ENCODE data around the gene LDB2.

Gene LDB2

GRCh38 chr4:16844816-16845586, 53.4 kb downstream of the LDB2 start:
- no peak for TF ChIP-seq POLR2A (IDR thresholded peaks at IDR 0.05; ENCODE audit: low read length)
- TF ChIP-seq GATA1 (IDR thresholded peaks at IDR 0.05; ENCODE audit: low read depth, low read length): no peak
- DNase-seq: no peak

- no peak for DNase-seq
- TF ChIP-seq POLR2A (IDR thresholded peaks at IDR 0.05; ENCODE audit: low read length) (no peak), GATA1 (IDR thresholded peaks at IDR 0.05; ENCODE audit: low read depth, low read length) (no peak)
Measured at GRCh38 chr4:16843831-16844508, 54.5 kb downstream of the LDB2 start.

- DNase-seq: no peak
- TF ChIP-seq POLR2A (IDR thresholded peaks at IDR 0.05; ENCODE audit: low read length) (no peak), GATA1 (IDR thresholded peaks at IDR 0.05; ENCODE audit: low read depth, low read length) (no peak)
Measured at GRCh38 chr4:16838226-16838875, 60.1 kb downstream of the LDB2 start.

- TF ChIP-seq GATA1 (IDR thresholded peaks at IDR 0.05; ENCODE audit: low read depth, low read length): no peak
- TF ChIP-seq POLR2A (IDR thresholded peaks at IDR 0.05; ENCODE audit: low read length): no peak
- DNase-seq: no peak
Measured at GRCh38 chr4:16837475-16837874, 61.0 kb downstream of the LDB2 start.

- DNase-seq: no peak
- no peak for TF ChIP-seq POLR2A (IDR thresholded peaks at IDR 0.05; ENCODE audit: low read length)
- TF ChIP-seq GATA1 (IDR thresholded peaks at IDR 0.05; ENCODE audit: low read depth, low read length): no peak
Measured at GRCh38 chr4:16836324-16836723, 62.1 kb downstream of the LDB2 start.

GRCh38 chr4:16835597-16836247, 62.7 kb downstream of the LDB2 start:
- TF ChIP-seq GATA1 (IDR thresholded peaks at IDR 0.05; ENCODE audit: low read depth, low read length) (no peak), POLR2A (IDR thresholded peaks at IDR 0.05; ENCODE audit: low read length) (no peak)
- DNase-seq: no peak

GRCh38 chr4:16834814-16835213, 63.6 kb downstream of the LDB2 start:
- TF ChIP-seq POLR2A (IDR thresholded peaks at IDR 0.05; ENCODE audit: low read length) (no peak), GATA1 (IDR thresholded peaks at IDR 0.05; ENCODE audit: low read depth, low read length) (no peak)
- DNase-seq: no peak

- no peak for TF ChIP-seq GATA1 (IDR thresholded peaks at IDR 0.05; ENCODE audit: low read depth, low read length)
- no peak for DNase-seq
Measured at GRCh38 chr4:16833722-16834121, 64.7 kb downstream of the LDB2 start.

- TF ChIP-seq GATA1 (IDR thresholded peaks at IDR 0.05; ENCODE audit: low read depth, low read length): no peak
- DNase-seq: no peak
Measured at GRCh38 chr4:16830081-16830480, 68.4 kb downstream of the LDB2 start.

GRCh38 chr4:16827794-16828724, 70.4 kb downstream of the LDB2 start:
- no peak for DNase-seq
- TF ChIP-seq POLR2A (IDR thresholded peaks at IDR 0.05; ENCODE audit: low read length): no peak
- no peak for TF ChIP-seq GATA1 (IDR thresholded peaks at IDR 0.05; ENCODE audit: low read depth, low read length)

- no peak for DNase-seq
- no peak for TF ChIP-seq POLR2A (IDR thresholded peaks at IDR 0.05; ENCODE audit: low read length)
- no peak for TF ChIP-seq GATA1 (IDR thresholded peaks at IDR 0.05; ENCODE audit: low read depth, low read length)
Measured at GRCh38 chr4:16827045-16827444, 71.4 kb downstream of the LDB2 start.

GRCh38 chr4:16826406-16826910, 72.0 kb downstream of the LDB2 start:
- TF ChIP-seq POLR2A (IDR thresholded peaks at IDR 0.05; ENCODE audit: low read length) (no peak), GATA1 (IDR thresholded peaks at IDR 0.05; ENCODE audit: low read depth, low read length) (no peak)
- no peak for DNase-seq

- DNase-seq: no peak
- TF ChIP-seq GATA1 (IDR thresholded peaks at IDR 0.05; ENCODE audit: low read depth, low read length) (no peak), POLR2A (IDR thresholded peaks at IDR 0.05; ENCODE audit: low read length) (no peak)
Measured at GRCh38 chr4:16824278-16824806, 74.1 kb downstream of the LDB2 start.

All from erythroblast (primary cell).